Astrocyte of the cerebellum (primary cell): ENCODE measurements around the gene DBI.
A peak's percentile ranks its signal among the peaks of the same experiment; 100 is the strongest.

Source experiments
- DNase-seq: peaks from one replicate; pipeline ENCODE4 v3.0.0-alpha.2; 2011; ENCODE audit warnings: low read depth
- H3K4me3 ChIP-seq: 2 replicates; pipeline ENCODE4 v1.5.1; 2011; ENCODE audit warnings: mild to moderate bottlenecking, low read depth, low read length, moderate library complexity
- in situ Hi-C: cut with HindIII; loops from 2 replicates; pipeline ENCODE4 v1.10.0; 2017; ENCODE audit warnings: low sequenced_read_pairs
- TF ChIP-seq, protein P1 (sequence below): IDR thresholded peaks from 2 replicates; pipeline ENCODE4 v1.5.1; 2012; ENCODE audit warnings: low read length, low read depth, moderate library complexity, mild to moderate bottlenecking; ENCODE audit errors: missing control alignments

The DBI gene

DNA sequence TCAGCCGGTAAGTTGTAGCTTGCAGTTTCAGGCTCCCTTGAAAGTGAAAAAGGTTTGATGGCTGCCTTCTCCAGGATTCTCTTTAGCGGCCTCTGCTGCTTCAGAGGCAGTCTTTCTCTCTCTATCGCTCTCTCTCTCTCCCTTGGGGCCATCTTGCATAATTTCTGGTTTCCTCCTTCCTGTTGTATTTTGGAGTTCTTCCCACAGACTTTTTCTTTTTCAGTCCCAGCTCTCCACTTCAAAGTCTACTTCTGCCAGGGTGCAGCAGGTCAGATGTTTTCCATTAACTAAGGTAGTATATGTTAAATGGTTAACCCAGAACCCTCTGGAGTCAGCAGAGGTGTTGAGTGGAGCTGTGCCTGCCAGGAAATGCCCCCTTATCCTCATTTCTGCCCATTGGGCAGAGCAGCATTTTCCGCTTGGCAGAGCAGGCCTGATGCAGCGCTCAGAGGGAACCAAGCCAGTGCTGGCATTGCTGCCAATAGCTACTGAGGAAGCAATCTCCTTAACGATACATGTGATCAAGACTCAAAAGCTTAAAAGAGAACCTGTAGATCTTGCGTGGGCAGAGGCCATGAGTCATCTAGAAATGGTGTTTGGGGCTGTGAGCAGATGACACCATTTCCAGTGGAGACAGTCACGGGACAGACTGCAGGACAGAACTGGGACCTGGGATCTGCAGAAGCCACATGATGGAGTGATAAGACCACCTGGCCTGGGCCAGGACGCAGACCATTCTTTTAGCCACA, 20.8 kb downstream of the DBI start:
- DNase-seq = peak; percentile 60
- in situ Hi-C loops = no loop called here
- H3K4me3 ChIP-seq = no peak overlapping the region

DNA sequence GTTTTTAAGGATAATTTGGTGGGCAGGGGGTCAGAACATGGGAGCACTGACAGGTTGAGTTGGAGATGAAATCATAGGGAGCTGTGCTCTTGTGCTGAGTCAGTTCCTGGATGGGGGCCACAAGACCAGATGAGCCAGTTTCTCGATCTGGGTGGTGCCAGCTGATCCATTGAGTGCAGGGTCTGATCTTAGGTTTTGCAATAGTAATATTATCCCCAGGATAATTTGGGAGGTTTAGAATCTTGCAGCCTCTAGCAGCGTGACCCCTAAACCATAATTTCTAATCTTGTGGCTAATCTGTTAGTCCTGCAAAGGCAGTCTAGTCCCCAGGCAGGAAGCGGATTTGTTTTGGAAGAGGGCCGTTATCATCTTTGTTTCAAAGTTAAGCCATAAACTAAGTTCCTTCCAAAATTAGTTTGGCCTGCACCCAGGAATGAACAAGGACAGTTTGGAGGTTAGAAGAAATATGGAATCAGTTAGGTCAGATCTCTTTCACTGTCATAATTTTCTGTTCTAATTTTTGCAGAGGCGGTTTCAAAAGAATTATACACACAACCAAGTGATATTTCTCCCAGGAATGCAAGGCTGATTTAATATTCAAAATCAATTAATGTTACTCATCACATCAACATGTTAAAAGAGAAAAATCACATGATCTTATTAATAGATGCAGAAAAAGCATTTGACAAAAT, 23.0 kb downstream of the DBI start:
- in situ Hi-C loops = no loop called here
- no peak for DNase-seq
- TF ChIP-seq, protein P1, sequence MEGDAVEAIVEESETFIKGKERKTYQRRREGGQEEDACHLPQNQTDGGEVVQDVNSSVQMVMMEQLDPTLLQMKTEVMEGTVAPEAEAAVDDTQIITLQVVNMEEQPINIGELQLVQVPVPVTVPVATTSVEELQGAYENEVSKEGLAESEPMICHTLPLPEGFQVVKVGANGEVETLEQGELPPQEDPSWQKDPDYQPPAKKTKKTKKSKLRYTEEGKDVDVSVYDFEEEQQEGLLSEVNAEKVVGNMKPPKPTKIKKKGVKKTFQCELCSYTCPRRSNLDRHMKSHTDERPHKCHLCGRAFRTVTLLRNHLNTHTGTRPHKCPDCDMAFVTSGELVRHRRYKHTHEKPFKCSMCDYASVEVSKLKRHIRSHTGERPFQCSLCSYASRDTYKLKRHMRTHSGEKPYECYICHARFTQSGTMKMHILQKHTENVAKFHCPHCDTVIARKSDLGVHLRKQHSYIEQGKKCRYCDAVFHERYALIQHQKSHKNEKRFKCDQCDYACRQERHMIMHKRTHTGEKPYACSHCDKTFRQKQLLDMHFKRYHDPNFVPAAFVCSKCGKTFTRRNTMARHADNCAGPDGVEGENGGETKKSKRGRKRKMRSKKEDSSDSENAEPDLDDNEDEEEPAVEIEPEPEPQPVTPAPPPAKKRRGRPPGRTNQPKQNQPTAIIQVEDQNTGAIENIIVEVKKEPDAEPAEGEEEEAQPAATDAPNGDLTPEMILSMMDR = no peak
- H3K4me3 ChIP-seq = no peak overlapping the region

More for the DNA sequence above, 20.8 kb downstream of the DBI start:
- TF ChIP-seq, protein P1 = peak; percentile 60

DNA sequence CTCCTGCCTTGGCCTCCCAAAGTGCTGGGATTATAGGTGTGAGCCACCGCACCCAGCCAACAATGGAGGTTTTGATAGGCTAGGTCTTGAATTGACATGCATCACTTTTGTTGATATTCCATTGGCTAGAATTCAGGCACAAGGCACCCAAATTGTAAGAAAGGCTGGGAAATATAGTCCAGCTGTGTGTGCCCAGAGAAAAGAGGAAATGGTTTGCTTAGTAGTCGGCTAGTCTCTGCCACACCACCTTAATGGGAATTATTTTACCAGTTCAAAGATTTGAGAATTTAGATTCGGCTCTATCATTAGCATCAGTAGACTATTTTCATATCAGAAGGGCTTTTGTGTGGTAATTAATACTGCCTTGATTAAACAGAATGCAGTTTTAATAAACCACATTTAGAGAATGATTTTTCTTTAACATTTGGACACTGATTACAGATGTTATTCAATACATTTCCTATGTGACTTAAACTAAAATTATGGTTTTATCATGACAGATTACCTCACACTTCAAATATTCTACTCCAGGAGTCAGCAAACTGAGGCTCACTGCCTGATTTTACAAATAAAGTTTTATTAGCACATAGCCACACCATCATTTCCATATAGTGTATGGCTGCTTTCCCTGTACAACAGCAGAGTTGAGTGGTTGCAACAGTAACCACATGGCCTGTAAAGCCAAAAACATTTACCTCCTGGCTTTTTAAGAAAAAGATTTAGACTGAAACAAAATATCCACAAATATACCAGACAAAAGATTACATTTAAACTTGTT, 27.4 kb downstream of the DBI start:
- DNase-seq = no peak
- TF ChIP-seq, protein P1 = no peak
- in situ Hi-C loops = no loop called here
- H3K4me3 ChIP-seq = no peak overlapping the region

DNA sequence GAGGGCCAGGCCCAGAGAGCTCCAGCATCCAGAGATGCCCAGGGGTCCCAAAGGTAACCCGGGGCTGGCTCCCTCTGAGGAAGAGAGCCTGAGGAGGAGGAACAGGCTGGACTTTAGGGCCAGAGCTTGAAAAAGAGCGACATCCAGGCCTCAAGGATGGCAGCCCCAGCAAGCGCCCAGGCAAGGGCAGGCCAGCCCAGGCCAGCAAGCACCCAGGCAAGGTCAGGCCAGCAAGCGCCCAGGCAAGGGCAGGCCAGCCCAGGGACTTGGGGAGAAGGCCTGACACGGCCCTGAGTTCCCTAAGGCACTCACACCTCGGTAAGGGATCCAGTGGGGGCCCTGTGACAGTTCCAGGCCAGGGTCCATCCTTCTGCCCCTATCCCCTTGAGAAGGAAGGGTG, 30.4 kb downstream of the DBI start:
- H3K4me3 ChIP-seq = no peak overlapping the region
- in situ Hi-C loops = loop anchor here (5.0 kb wide), 1 partner anchor 80 kb away; no protein-coding TSS in a partner anchor
- TF ChIP-seq, protein P1 = no peak
- DNase-seq = no peak

DNA sequence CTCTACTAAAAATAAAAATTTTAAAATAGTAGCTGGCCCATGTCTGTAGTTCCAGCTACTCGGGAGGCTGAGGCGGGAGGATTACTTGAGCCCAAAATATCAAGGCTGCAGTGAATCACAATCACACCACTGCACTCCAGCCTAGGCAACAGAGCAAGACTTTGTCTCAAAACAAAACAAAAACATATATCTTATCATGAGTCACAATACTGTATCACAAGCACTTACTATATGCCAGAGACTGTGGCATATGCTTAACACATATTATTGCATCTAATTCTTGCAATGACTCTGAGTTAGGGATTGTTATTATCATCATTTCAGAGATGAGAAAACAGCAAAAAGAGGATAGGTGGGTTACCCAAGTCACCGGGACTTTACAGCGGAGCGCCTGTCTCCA, 35.3 kb downstream of the DBI start:
- DNase-seq = no peak
- in situ Hi-C loops = no loop called here
- no peak overlapping the region for H3K4me3 ChIP-seq
- TF ChIP-seq, protein P1 = no peak
